ENCODE results near the gene WDR76. TPM values are rescaled to one million over a fixed set of nuclear protein-coding genes. Genes with fewer than 3 reads are reported as not detected.
A peak's percentile ranks its signal among the peaks of the same experiment; 100 is the strongest.
"Not testable (repeated sequence)": the region's sequence is repeated elsewhere in the genome, so short reads cannot be mapped to it uniquely, and the experiment has no call there.

The WDR76 gene
- total RNA-seq, 1 donor from 2014 or later = 5.8 TPM

DNA sequence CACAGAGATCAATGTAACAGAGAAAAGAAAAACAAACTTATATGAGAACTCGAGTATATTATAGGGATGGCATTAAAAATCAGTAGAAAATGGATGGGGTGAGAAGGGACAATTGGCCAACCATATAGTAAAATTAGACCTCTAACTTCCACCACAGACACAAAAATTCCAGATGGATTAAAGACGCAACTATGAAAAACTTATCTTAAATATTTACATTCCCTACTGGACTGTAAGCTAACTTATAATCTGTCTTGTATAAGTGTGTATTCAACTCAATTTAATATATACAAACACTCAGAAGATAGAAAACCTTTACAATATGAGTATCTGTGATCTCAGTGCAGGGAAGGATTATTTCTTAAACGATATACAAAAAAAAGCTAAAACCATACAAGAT is 5.3 kb upstream of the WDR76 start:
- no peak for DNase-seq (ENCODE audit: low spot score)

DNA sequence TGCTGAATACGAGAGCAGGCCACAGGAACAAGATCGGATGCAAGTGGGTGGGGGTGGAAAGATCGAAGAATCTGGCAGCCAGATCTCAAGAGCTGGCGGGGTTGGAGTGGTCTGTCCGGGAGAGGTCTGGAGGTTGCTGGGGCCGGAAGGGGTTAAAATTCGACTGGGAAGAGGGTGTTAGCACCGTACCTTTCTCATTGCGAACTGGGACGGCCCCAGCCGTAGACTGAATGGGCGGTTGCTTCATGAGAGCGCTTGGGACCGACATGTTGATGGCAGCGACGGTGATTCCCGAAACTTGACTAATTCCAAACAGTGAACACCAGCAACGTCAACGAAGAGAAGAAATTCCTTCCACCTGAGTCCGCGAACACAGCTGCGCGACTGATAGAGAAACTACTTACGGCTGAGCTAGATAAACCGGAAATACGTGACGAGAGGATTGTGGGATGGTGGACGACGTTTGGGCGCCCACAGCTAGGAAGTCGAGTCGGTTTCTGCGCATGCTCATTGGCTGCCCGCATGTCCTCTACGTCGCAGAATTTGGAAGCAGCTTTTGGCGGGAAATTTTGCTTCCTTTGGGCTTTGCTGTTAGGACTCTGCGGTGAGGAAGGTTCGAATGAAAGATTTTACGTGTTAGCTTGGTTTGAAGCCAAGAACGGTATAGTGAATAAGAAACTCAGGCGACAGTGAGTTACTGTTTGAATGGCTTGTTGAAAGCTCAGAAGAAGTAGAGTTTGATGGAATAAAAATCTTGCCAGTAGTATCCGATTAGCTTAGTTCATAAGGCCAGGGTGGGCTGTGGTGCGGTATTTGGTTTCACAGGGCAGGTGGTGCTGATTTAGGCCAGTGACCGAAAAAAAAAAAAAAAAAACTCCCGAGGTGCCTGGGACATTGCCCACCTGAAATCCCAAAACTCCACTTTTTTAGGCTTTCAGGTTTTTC is 2.2 kb upstream of the WDR76 start, which contains the start of gene MFAP1:
Gene MFAP1, minus strand, starts transcription at position 389 of the 945 bp plus-strand sequence. Its CDS starts 121 bp downstream, at position 268.
- peak; percentile 99 for DNase-seq (ENCODE audit: low spot score)

- not testable (repeated sequence) for DNase-seq (ENCODE audit: low spot score)
Observed at GRCh38 chr15:43825305-43825704, 1.5 kb upstream of the WDR76 start.

DNA sequence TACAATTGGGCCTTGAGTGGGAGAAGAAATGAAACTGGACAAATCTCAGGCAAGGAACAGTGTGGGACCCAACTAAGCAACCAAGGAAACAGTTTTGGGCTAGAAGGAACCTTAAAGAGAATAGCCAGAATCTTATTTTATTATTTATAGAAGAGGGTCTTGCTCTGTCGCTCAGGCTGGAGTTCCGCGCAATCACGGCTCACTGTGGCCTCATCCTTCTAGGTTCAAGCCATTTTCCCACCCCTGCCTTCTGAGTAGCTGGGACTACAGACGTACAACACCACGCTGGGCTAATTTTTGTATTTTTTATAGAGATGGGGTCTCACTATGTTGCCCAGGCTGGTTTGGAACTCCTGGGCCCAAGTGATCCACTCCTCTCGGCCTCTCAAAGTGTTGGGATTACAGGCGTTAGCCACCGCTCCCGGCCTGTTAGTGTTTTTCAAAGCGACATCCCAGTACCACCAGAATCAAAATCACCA is 734 bp upstream of the WDR76 start:
- no peak for DNase-seq (ENCODE audit: low spot score)

DNA sequence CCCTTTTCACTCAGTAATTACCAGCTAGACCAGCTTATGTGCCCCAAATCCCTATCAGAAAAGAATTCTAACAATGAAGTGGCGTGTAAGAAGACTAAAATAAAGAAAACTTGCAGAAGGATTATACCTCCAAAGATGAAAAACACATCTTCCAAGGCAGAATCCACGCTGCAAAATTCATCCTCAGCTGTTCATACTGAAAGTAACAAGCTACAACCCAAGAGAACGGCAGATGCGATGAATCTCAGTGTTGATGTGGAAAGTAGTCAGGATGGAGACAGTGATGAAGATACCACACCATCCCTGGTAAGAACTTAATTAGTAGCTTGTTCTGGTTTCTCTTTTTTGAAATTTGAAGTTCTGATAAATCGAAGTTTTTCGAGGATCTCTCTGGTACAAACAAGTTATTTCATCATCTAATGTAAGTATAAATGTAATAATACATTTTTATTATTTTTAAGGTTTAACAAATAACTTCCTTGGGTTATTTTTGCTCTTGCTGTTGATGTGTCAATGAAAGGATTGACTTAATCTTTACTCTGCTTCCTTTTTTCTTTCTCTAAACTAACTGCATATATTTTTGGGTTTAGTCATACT is 1.4 kb downstream of the WDR76 start:
- DNase-seq (ENCODE audit: low spot score) = no peak

GRCh38 chr15:43829951-43830540 is 3.2 kb downstream of the WDR76 start:
- DNase-seq (ENCODE audit: low spot score) = not testable (repeated sequence)

- DNase-seq (ENCODE audit: low spot score) = not testable (repeated sequence)
Observed at GRCh38 chr15:43830691-43831275, 4.0 kb downstream of the WDR76 start.

- not testable (repeated sequence) for DNase-seq (ENCODE audit: low spot score)
Observed at GRCh38 chr15:43831519-43832052, 4.8 kb downstream of the WDR76 start.

DNA sequence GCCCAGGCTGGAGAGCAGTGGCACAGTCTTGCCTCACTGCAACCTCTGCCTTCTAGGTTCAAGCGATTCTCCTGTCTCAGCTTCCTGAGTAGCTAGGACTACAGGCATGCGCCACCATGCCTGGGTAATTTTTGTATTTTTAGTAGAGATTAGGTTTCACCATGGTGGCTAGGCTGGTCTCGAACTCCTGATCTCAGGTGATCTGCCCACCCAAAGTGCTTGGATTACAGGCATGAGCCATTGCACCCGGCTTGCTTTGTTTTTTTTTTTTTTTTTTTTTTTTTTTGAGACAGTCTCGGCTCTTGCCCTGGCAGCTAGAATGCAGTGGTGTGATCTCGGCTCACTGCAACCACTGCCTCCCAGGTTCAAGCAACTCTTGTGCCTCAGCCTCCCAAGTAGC is 5.7 kb downstream of the WDR76 start:
- not testable (repeated sequence) for DNase-seq (ENCODE audit: low spot score)

GRCh38 chr15:43845421-43845820 is 18.6 kb downstream of the WDR76 start:
- no peak for DNase-seq (ENCODE audit: low spot score)

- DNase-seq (ENCODE audit: low spot score) = no peak
Observed at GRCh38 chr15:43851251-43851650, 24.4 kb downstream of the WDR76 start.

DNA sequence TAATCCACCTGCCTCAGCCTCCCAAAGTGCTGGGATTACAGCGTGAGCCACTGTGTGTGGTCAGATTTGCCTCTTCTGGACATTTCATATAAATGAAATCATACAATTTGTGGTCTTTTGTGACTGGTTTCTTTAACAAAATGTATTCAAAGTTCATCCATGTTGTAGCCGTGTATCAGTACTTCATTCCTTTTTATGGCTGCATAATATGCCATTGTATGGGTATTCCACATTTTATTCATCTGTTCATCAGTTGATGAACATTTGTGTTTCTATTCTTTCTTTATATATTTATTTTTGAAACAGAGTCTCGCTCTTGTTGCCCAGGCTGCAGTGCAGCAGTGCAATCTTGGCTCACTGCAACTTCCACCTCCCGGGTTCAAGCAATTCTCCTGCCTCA is 25.8 kb downstream of the WDR76 start:
- DNase-seq (ENCODE audit: low spot score) = no peak

DNA sequence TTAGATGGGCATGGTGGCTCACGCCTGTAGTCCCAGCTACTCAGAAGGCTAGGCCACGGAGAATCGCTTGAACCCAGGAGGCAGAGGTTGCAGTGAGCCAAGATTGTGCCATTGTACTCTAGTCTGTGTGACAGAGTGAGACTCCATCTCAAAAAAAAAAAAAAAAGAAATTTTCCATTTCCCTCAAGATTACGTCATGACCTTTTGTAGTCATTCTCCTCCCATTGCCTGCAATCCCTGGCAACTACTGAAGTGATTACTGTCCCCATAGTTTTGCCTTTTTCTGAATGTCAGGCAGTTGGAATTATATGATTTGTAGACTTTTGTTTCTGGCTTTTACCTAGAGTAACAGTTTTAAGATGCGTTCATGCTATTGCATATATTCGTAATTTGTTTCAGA is 28.0 kb downstream of the WDR76 start:
- no peak for DNase-seq (ENCODE audit: low spot score)

GRCh38 chr15:43859546-43859945 is 32.7 kb downstream of the WDR76 start:
- DNase-seq (ENCODE audit: low spot score) = no peak

DNA sequence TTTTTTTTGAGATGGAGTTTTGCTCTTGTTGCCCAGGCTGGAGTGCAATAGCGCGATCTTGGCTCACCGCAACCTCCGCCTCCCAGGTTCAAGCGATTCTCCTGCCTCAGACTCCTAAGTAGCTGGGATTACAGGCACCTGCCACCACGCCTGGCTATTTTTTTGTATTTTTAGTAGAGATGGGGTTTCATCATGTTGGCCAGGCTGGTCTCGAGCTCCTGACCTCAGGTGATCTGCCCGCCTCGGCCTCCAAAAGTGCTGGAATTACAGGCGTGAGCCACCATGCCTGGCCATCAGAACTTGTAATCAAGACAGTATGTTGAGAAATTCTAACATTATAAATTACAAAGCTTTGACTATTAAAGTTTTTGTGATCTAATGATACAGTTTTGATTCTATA is 39.8 kb downstream of the WDR76 start:
- DNase-seq (ENCODE audit: low spot score) = not testable (repeated sequence)

- DNase-seq (ENCODE audit: low spot score) = no peak
Observed at GRCh38 chr15:43867096-43867495, 40.3 kb downstream of the WDR76 start.

DNA sequence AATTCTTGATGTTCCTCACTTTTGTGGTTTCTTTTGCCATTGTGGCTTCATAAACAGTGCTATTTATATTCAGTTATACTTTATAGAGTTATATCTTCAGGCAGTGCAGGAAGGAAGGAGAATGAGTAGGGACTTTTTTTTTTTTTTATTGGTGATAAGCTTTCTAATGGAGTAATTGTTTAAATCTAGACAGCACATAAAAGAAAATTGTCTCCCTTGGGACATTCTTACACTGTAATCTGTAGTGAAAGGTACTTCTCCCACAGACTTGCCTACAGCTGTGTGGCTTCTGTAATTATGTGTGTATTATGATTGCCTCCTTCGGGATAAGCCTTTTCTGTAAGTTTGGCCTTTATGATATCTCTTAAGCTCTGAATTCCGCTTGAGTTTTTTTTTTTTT is 41.6 kb downstream of the WDR76 start:
- no peak for DNase-seq (ENCODE audit: low spot score)

DNA sequence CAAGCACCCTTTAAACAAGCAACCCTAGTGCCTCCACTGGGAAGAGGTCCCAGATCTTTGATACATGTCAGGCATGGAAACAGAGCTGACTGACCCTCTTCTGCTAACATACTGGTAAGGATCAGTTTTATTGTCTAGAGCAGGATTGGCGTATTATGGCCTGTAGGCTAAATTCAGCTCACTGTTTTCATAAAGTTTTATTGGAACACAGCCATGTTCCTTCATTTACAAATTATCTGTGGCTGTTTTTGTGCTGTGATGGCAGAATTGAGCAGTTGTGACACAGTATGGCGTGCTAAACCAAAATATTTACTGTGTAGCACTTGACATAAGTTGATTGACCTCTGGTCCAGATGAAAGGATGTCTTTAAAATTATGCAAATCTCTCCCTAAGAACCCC is 45.0 kb downstream of the WDR76 start:
- DNase-seq (ENCODE audit: low spot score) = no peak

- peak; percentile 85 for DNase-seq (ENCODE audit: low spot score)
Observed at GRCh38 chr15:43872416-43873020, 45.7 kb downstream of the WDR76 start.

GRCh38 chr15:43873651-43874050 is 46.8 kb downstream of the WDR76 start:
- DNase-seq (ENCODE audit: low spot score) = no peak

DNA sequence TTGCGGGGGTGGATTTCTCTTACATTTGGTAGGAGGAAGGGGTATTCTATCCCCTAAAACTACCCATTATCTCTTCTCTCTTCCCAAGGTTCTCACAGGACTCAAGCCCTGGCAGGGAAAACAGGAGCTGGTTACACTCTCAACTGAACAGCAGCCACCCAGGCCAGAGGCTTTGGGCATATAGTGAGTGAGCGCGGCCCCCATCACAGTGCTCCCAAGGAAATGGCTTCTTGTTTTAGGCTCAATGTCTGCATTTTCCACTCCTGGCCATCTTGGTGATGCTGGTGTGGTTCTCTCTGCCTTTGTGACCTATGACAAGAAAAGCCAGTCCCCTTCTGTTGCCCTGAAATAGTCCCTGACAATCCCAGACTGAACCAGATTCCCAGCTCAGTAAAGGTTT is 50.1 kb downstream of the WDR76 start:
- no peak for DNase-seq (ENCODE audit: low spot score)
